Aortic smooth muscle cell (primary cell): ENCODE measurements around the gene RBMX. TPM values are rescaled to one million over a fixed set of nuclear protein-coding genes. Genes with fewer than 3 reads are reported as not detected.

Source experiments
- total RNA-seq: library from RNA; depleted of rRNA; stranded (reverse); fragments of >200 nt; gene quantifications from 2 replicates; pipeline ENCODE4 v1.2.3, GENCODE V29; 2014

The RBMX gene
- total RNA-seq, result 132 and 134 TPM in 2 replicates

DNA sequence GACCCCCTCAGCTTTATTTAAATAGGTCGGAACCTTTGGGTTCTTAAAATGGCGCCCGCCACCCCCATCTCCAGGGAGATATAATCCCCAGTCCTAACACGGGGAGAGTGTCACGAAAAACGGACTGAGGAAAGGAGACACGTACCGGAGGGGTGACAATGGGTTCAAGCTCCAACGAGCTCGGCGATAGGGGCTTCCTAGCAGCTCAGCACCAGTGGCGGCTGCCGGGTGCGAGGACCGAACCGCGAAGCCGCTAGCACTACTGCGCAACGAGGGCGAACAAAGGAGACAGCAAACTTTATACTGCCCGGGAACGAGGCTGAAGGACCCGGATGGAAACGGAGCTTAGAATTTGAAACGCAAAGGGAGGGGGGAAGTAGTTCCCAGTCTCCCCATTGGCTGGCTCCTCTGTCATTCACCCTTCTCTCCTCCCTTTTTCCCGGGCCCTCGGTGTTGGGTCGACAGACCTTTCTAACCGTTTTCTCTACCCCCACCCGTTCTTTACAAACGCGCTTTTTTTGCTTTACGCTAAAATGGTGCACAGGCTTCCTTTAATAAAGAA is at the start of gene RBMX:
RBMX (minus strand) TSS at position 274 of the 562 bp plus-strand sequence. CDS start 1,298 bp downstream, outside the sequence.

Other genes starting within 250 kb of the RBMX start
- not detected in 2 replicates for gene CD40LG, start 232.6 kb downstream of the RBMX start, total RNA-seq
- 9.9 and 14.2 TPM in 2 replicates for gene ARHGEF6, start 99.8 kb downstream of the RBMX start, total RNA-seq
- not detected in 2 replicates for gene GPR101, start 153.3 kb upstream of the RBMX start, total RNA-seq